ENCODE data around the gene RPS6KA1. TPM values are rescaled to one million over a fixed set of nuclear protein-coding genes. Genes with fewer than 3 reads are reported as not detected.
A peak's percentile ranks its signal among the peaks of the same experiment; 100 is the strongest.
"Not testable (repeated sequence)": the region's sequence is repeated elsewhere in the genome, so short reads cannot be mapped to it uniquely, and the experiment has no call there.

The RPS6KA1 gene
- total RNA-seq, 4 donors from 2014 or later, result 3.5 to 8.5 (median 6.2) TPM

- 31 to 38% methylated on average over 1 to 2 of the region's 2 CpGs for WGBS, 2 donors (ENCODE audit: low coverage in 1 of 2)
- Histone ChIP-seq H3K4me3 (no peak overlapping the region), H3K36me3 (no peaks in the 10 kb centered on the region), H3K9me3 (no peaks in the 10 kb centered on the region), H3K4me1 (no peaks in the 10 kb centered on the region), H3K27me3 (peaks cover 6% of the 10 kb centered on the region), H3K27ac (no peak overlapping the region)
- ATAC-seq, result no peak
- TF ChIP-seq CTCF (IDR thresholded peaks at IDR 0.05) (no peak), POLR2A (IDR thresholded peaks at IDR 0.05) (no peak), EP300 (IDR thresholded peaks at IDR 0.05) (no peak), POLR2AphosphoS5 (IDR thresholded peaks at IDR 0.05) (no peak)
Measured at GRCh38 chr1:26610781-26611180, 81.2 kb downstream of the RPS6KA1 start.

GRCh38 chr1:26612627-26613026, 83.1 kb downstream of the RPS6KA1 start:
- H3K4me1 ChIP-seq, H3K27me3 ChIP-seq, H3K27ac ChIP-seq, H3K36me3 ChIP-seq, H3K4me3 ChIP-seq, H3K9me3 ChIP-seq, ATAC-seq: not testable (repeated sequence)
- 94 to 96% methylated on average over 4 of the region's 4 CpGs for WGBS, 2 donors (ENCODE audit: low coverage in 1 of 2)

- WGBS, 2 donors (ENCODE audit: low coverage in 1 of 2), result 80 to 83% methylated on average over 1 of the region's 1 CpG
- Histone ChIP-seq H3K9me3 (no peaks in the 10 kb centered on the region), H3K27ac (no peak overlapping the region), H3K36me3 (no peaks in the 10 kb centered on the region), H3K4me1 (peaks cover 0 to 21% (median 4%) of the 10 kb centered on the region in 3 donors), H3K27me3 (peaks cover 6% of the 10 kb centered on the region), H3K4me3 (no peak overlapping the region)
- no peak for ATAC-seq
- TF ChIP-seq POLR2A (IDR thresholded peaks at IDR 0.05), result no peak
- no peak for TF ChIP-seq CTCF (IDR thresholded peaks at IDR 0.05)
- TF ChIP-seq EP300 (IDR thresholded peaks at IDR 0.05), result no peak
- no peak for TF ChIP-seq POLR2AphosphoS5 (IDR thresholded peaks at IDR 0.05)
Measured at GRCh38 chr1:26614655-26615411, 85.3 kb downstream of the RPS6KA1 start.

- Histone ChIP-seq H3K27ac (no peak overlapping the region), H3K4me1 (peaks cover 0 to 27% (median 4%) of the 10 kb centered on the region in 3 donors), H3K9me3 (no peaks in the 10 kb centered on the region), H3K4me3 (no peak overlapping the region), H3K27me3 (no peaks in the 10 kb centered on the region), H3K36me3 (no peaks in the 10 kb centered on the region)
- TF ChIP-seq CTCF (IDR thresholded peaks at IDR 0.05), result no peak
- TF ChIP-seq POLR2A (IDR thresholded peaks at IDR 0.05), result no peak
- TF ChIP-seq POLR2AphosphoS5 (IDR thresholded peaks at IDR 0.05), result no peak
- TF ChIP-seq EP300 (IDR thresholded peaks at IDR 0.05), result no peak
- 86% methylated on average over 2 of the region's 2 CpGs; no CpG with 5 or more reads in 1 of the 2 donors for WGBS, 2 donors (ENCODE audit: low coverage in 1 of 2)
- ATAC-seq, result no peak
Measured at GRCh38 chr1:26616881-26617280, 87.3 kb downstream of the RPS6KA1 start.

GRCh38 chr1:26618561-26618960, 89.0 kb downstream of the RPS6KA1 start:
- Histone ChIP-seq H3K27ac (peak overlapping the region in 3 of 4 donors; percentile 98 to 100 (median 99)), H3K27me3 (no peaks in the 10 kb centered on the region), H3K9me3 (no peaks in the 10 kb centered on the region), H3K36me3 (no peaks in the 10 kb centered on the region), H3K4me1 (peaks cover 0 to 32% (median 4%) of the 10 kb centered on the region in 3 donors), H3K4me3 (no peak overlapping the region)
- TF ChIP-seq CTCF (IDR thresholded peaks at IDR 0.05) (no peak), POLR2AphosphoS5 (IDR thresholded peaks at IDR 0.05) (no peak), POLR2A (IDR thresholded peaks at IDR 0.05) (no peak), EP300 (IDR thresholded peaks at IDR 0.05) (no peak)
- no peak for ATAC-seq
- 20 to 41% methylated on average over 1 to 3 of the region's 3 CpGs for WGBS, 2 donors (ENCODE audit: low coverage in 1 of 2)

Small RNA genes within 50 kb of the gene (small RNA-seq; reads per million reads assigned to genes)
- gene MIR1976, result 0 to 0.49 (median 0.04) reads per million in 4 donors
- gene RF00019, result 0 reads per million in 4 donors
- gene RNU7-29P, result 0 reads per million in 4 donors

Other genes starting within 250 kb of the RPS6KA1 start
- gene SH3BGRL3, start 249.7 kb upstream of the RPS6KA1 start, total RNA-seq, result 10 to 100 TPM; 31.6 to 60.2 (median 44.0) TPM
- gene UBXN11, start 223.1 kb upstream of the RPS6KA1 start, total RNA-seq, result 10 to 100 TPM in 2 of 4 donors, 1 to 10 TPM in 2; 3.7 to 12.1 (median 10.5) TPM
- gene CD52, start 211.8 kb upstream of the RPS6KA1 start, total RNA-seq, result 1 to 10 TPM in 3 of 4 donors, not detected in 1; 1.8 to 2.7 (median 2.2) TPM
- 1 to 10 TPM in 1 of 4 donors, under 1 TPM in 3; 0.35 to 2.7 (median 0.50) TPM for gene CRYBG2, start 175.6 kb upstream of the RPS6KA1 start, total RNA-seq
- gene ZNF683, start 157.0 kb upstream of the RPS6KA1 start, total RNA-seq, result under 1 TPM in 1 of 4 donors, not detected in 3; 0.62 TPM
- not detected for gene LIN28A, start 118.9 kb upstream of the RPS6KA1 start, total RNA-seq
- gene DHDDS, start 97.4 kb upstream of the RPS6KA1 start, total RNA-seq, result 10 to 100 TPM; 23.6 to 36.4 (median 31.7) TPM
- 100 to 1,000 TPM; 128 to 288 (median 252) TPM for gene HMGN2, start 57.3 kb upstream of the RPS6KA1 start, total RNA-seq
- gene ARID1A, start 166.3 kb downstream of the RPS6KA1 start, total RNA-seq, result 10 to 100 TPM; 28.2 to 64.2 (median 42.6) TPM